B cell (primary cell): ENCODE results near the gene TEX14. TPM values are rescaled to one million over a fixed set of nuclear protein-coding genes. Genes with fewer than 3 reads are reported as not detected.

Experiments
- ATAC-seq: fragments of 200-7000 bp; cut with Tn5 transposase; one replicate; pipeline ENCODE4 v1.10.0; 2021; ENCODE audit warnings: low read depth, mild to moderate bottlenecking, moderate number of reproducible peaks, moderate library complexity
- CTCF ChIA-PET: fragments of 350-600 bp; sonication (Branson Sonifier 250); formaldehyde crosslinking; loops from one replicate; lab custom pipeline; 2021; ENCODE audit warnings: antibody characterized with exemption, inconsistent platforms; lab: Charles Lee
- POLR2A ChIA-PET: fragments of 350-600 bp; sonication (Branson Sonifier 250); formaldehyde crosslinking; loops from one replicate; lab custom pipeline; 2021; ENCODE audit warnings: antibody characterized with exemption; lab: Charles Lee
- DNase-seq: peaks from one replicate; pipeline ENCODE4 v3.0.0; 2013
- H2AFZ ChIP-seq: 2 replicates; pipeline ENCODE4 v1.6.1; 2012; ENCODE audit warnings: mild to moderate bottlenecking, low read depth, low read length; ENCODE audit not compliant: insufficient read depth, poor library complexity, severe bottlenecking
- H3K27ac ChIP-seq, 2 donors: 1 replicate in 1 of 2; 2 replicates in 1 of 2; pipeline ENCODE4 v1.5.1; 2012 to 2013; ENCODE audit warnings: low read length in 2 of 2, mild to moderate bottlenecking in 2 of 2, moderate library complexity in 1 of 2
- H3K27me3 ChIP-seq, 4 experiments: fragments of 200-600 bp in 1 of 4; sonication (generic) in 1 of 4; replicated peaks in 1 of 4; 1 replicate in 2 of 4; 2 replicates in 2 of 4; pipeline versions ENCODE4 v1.6.1 to v1.7.0; 2013 to 2016; ENCODE audit warnings: low read length in 3 of 4, mild to moderate bottlenecking in 2 of 4, mixed read lengths in 1 of 4, moderate library complexity in 1 of 4; ENCODE audit not compliant: insufficient read depth in 4 of 4, control insufficient read depth in 3 of 4; ENCODE audit errors: control extremely low read depth in 1 of 4
- H3K36me3 ChIP-seq, 2 experiments: replicated peaks in 1 of 2; 1 replicate in 1 of 2; 2 replicates in 1 of 2; pipeline versions ENCODE4 v1.6.1 to v1.7.1; 2013; ENCODE audit warnings: low read length in 1 of 2; ENCODE audit not compliant: insufficient read depth in 2 of 2, control insufficient read depth in 1 of 2; ENCODE audit errors: control extremely low read depth in 1 of 2, extremely low read depth in 1 of 2
- H3K4me1 ChIP-seq, 2 donors: fragments of 200-600 bp in 1 of 2; sonication (generic) in 1 of 2; 1 replicate in 1 of 2; 2 replicates in 1 of 2; pipeline versions ENCODE4 v1.5.1 to v1.6.1; 2013 to 2017; ENCODE audit warnings: low read length in 2 of 2; ENCODE audit not compliant: control insufficient read depth in 2 of 2, insufficient read depth in 2 of 2
- H3K4me2 ChIP-seq: replicated peaks from 2 replicates; pipeline ENCODE3; 2012; ENCODE audit warnings: mild to moderate bottlenecking, low read depth, low read length; ENCODE audit not compliant: poor library complexity, severe bottlenecking
- H3K4me3 ChIP-seq, 5 experiments: fragments of 200-600 bp in 1 of 5; sonication (generic) in 1 of 5; 1 replicate in 3 of 5; 2 replicates in 2 of 5; pipeline versions ENCODE4 v1.5.1 to v1.7.0; 2011 to 2016; ENCODE audit warnings: low read length in 4 of 5, mild to moderate bottlenecking in 4 of 5, low read depth in 2 of 5, control low read depth in 1 of 5, moderate library complexity in 1 of 5; ENCODE audit not compliant: insufficient read depth in 1 of 5; ENCODE audit errors: control extremely low read depth in 1 of 5, extremely low read depth in 1 of 5
- H3K79me2 ChIP-seq: fragments of 200-600 bp; sonication (generic); one replicate; pipeline ENCODE4 v1.6.0; 2016; ENCODE audit warnings: low read length; ENCODE audit not compliant: control insufficient read depth, insufficient read depth
- H3K9ac ChIP-seq: fragments of 200-600 bp; sonication (generic); 2 replicates; pipeline ENCODE4 v1.6.1; 2017; ENCODE audit warnings: mild to moderate bottlenecking, low read length, moderate library complexity
- H3K9me3 ChIP-seq, 3 donors: one replicate each; pipeline versions ENCODE4 v1.6.1 to v1.7.1; 2013; ENCODE audit warnings: low read length in 2 of 3; ENCODE audit not compliant: control insufficient read depth in 2 of 3, insufficient read depth in 1 of 3; ENCODE audit errors: control extremely low read depth in 1 of 3
- H4K20me1 ChIP-seq: 2 replicates; pipeline ENCODE4 v1.6.0; 2012; ENCODE audit warnings: mild to moderate bottlenecking, low read length; ENCODE audit not compliant: insufficient read depth, control insufficient read depth, poor library complexity, severe bottlenecking
- H3K27ac Mint-ChIP-seq: one replicate; pipeline ENCODE4 v1.8.0; 2021; ENCODE audit warnings: mixed read lengths
- H3K27me3 Mint-ChIP-seq: one replicate; pipeline ENCODE4 v1.8.0; 2021; ENCODE audit warnings: mixed read lengths
- H3K4me1 Mint-ChIP-seq: one replicate; pipeline ENCODE4 v1.8.0; 2021; ENCODE audit warnings: mixed read lengths
- H3K4me3 Mint-ChIP-seq: one replicate; pipeline ENCODE4 v1.8.0; 2021; ENCODE audit warnings: mixed read lengths
- H3K9me3 Mint-ChIP-seq: one replicate; pipeline ENCODE4 v1.8.0; 2022; ENCODE audit warnings: mixed read lengths; ENCODE audit not compliant: insufficient read depth
- CTCF ChIP-seq: fragments of 200-600 bp; IDR thresholded peaks from one replicate; pipeline ENCODE4 v1.8.0; 2022; ENCODE audit warnings: antibody characterized with exemption, mild to moderate bottlenecking
- EZH2 ChIP-seq: IDR thresholded peaks from 2 replicates; pipeline ENCODE4 v1.6.1; 2012; ENCODE audit warnings: borderline replicate concordance, low read depth, mild to moderate bottlenecking, moderate library complexity, low read length; ENCODE audit not compliant: insufficient read depth, poor library complexity, severe bottlenecking
- WGBS: methylation state at CpG from one replicate; pipeline ENCODE4 v1.1.5; 2013; ENCODE audit warnings: missing lambda C conversion rate; ENCODE audit not compliant: insufficient coverage; 5-methylcytosine and 5-hydroxymethylcytosine counted together
- intact Hi-C: fragments of 100-400 bp; cut with micrococcal nuclease; formaldehyde crosslinking; loops from one replicate; pipeline ENCODE4 v1.10.0; 2022
- polyA plus RNA-seq: library from polyadenylated mRNA; depleted of rRNA; stranded (reverse); fragments of >200 nt; gene quantifications from 2 replicates; pipeline ENCODE4 v1.2.3, GENCODE V29; 2012
- total RNA-seq, 2 donors: library from RNA; stranded (reverse); fragments of 120-200 nt in 1 of 2; gene quantifications; 1 replicate in 1 of 2; 2 replicates in 1 of 2; pipeline versions ENCODE4 v1.2.3 to v1.2.4, GENCODE V29; 2013 to 2022

Gene TEX14
- total and polyA plus RNA-seq, 2 donors (not counting 1 experiment from before 2014, with no cell fraction given) = 0.10 to 0.20 TPM

- H3K4me3 ChIP-seq = no peak overlapping the region
- POLR2A ChIA-PET = no interaction called here
- intact Hi-C loops = no loop called here
- H2AFZ ChIP-seq = no peak overlapping the region
- no peak overlapping the region for H3K9ac ChIP-seq
- H4K20me1 ChIP-seq = no peaks in the 10 kb centered on the region
- H3K9me3 ChIP-seq = no peaks in the 10 kb centered on the region
- H3K4me1 ChIP-seq = no peaks in the 10 kb centered on the region
- Mint-ChIP-seq H3K27ac (no peak overlapping the region), H3K4me1 (no peaks in the 10 kb centered on the region), H3K4me3 (no peak overlapping the region), H3K9me3 (no peaks in the 10 kb centered on the region), H3K27me3 (no peaks in the 10 kb centered on the region)
- no peak overlapping the region for H3K4me2 ChIP-seq
- H3K27me3 ChIP-seq = no peaks in the 10 kb centered on the region
- no peak for ATAC-seq
- H3K36me3 ChIP-seq = no peaks in the 10 kb centered on the region
- TF ChIP-seq EZH2 = no peak
- TF ChIP-seq CTCF = no peak
- no peak overlapping the region for H3K27ac ChIP-seq
- CTCF ChIA-PET = no interaction called here
- DNase-seq = no peak
- no peaks in the 10 kb centered on the region for H3K79me2 ChIP-seq
Measured at GRCh38 chr17:58648236-58648635, 43.6 kb downstream of the TEX14 start.

GRCh38 chr17:58643147-58643546 is 48.7 kb downstream of the TEX14 start:
- intact Hi-C loops = no loop called here

More at GRCh38 chr17:58643147-58643546, 48.7 kb downstream of the TEX14 start:
- H3K9me3 Mint-ChIP-seq = no peaks in the 10 kb centered on the region
- Histone ChIP-seq H3K4me2 (no peak overlapping the region), H2AFZ (no peak overlapping the region), H3K4me3 (no peak overlapping the region), H3K36me3 (no peaks in the 10 kb centered on the region), H4K20me1 (no peaks in the 10 kb centered on the region), H3K9ac (no peak overlapping the region), H3K27ac (no peak overlapping the region), H3K9me3 (no peaks in the 10 kb centered on the region), H3K4me1 (no peaks in the 10 kb centered on the region), H3K27me3 (no peaks in the 10 kb centered on the region), H3K79me2 (no peaks in the 10 kb centered on the region)
- no peaks in the 10 kb centered on the region for H3K27me3 Mint-ChIP-seq
- no peak overlapping the region for H3K27ac Mint-ChIP-seq
- no CpG with 5 or more reads among the region's 2 CpGs for WGBS
- DNase-seq (no peak), ATAC-seq (no peak)
- no peaks in the 10 kb centered on the region for H3K4me1 Mint-ChIP-seq
- POLR2A ChIA-PET = interaction anchor here (0.5 kb wide), 1 partner anchor 19 kb away, joined by 4 read pairs; no protein-coding TSS in a partner anchor
- H3K4me3 Mint-ChIP-seq = no peak overlapping the region
- CTCF ChIA-PET = no interaction called here
- no peak for TF ChIP-seq EZH2
- TF ChIP-seq CTCF = no peak
